H9 (cell line): ENCODE measurements around the gene BMERB1. TPM values are rescaled to one million over a fixed set of nuclear protein-coding genes. Genes with fewer than 3 reads are reported as not detected.

Experiments
- DNase-seq: peaks from one replicate; pipeline ENCODE4 v3.0.0-alpha.2; 2017
- H2AFZ ChIP-seq: one replicate; pipeline ENCODE4 v1.6.1; 2013; ENCODE audit warnings: mild to moderate bottlenecking, low read length, control low read depth, moderate library complexity
- H2AK5ac ChIP-seq: 2 replicates; pipeline ENCODE4 v1.6.1; 2013; ENCODE audit warnings: low read length, control low read depth, mixed read lengths; ENCODE audit not compliant: insufficient read length
- H2BK120ac ChIP-seq: one replicate; pipeline ENCODE4 v1.6.1; 2013; ENCODE audit warnings: low read depth, mild to moderate bottlenecking, low read length, control low read depth, inconsistent platforms; ENCODE audit not compliant: poor library complexity, severe bottlenecking
- H2BK12ac ChIP-seq: 2 replicates; pipeline ENCODE4 v1.6.1; 2013; ENCODE audit warnings: low read length, control low read depth, mixed read lengths, low read depth; ENCODE audit not compliant: insufficient read length
- H2BK15ac ChIP-seq: 2 replicates; pipeline ENCODE4 v1.6.1; 2013; ENCODE audit warnings: low read depth, low read length, control low read depth
- H2BK20ac ChIP-seq: one replicate; pipeline ENCODE4 v1.6.1; 2013; ENCODE audit warnings: low read depth, mild to moderate bottlenecking, low read length, control low read depth, inconsistent platforms; ENCODE audit not compliant: poor library complexity, severe bottlenecking
- H2BK5ac ChIP-seq: 2 replicates; pipeline ENCODE4 v1.6.1; 2013; ENCODE audit warnings: low read length, control low read depth, mixed read lengths; ENCODE audit not compliant: insufficient read length
- H3K14ac ChIP-seq: 2 replicates; pipeline ENCODE4 v1.6.1; 2013; ENCODE audit warnings: low read length, control low read depth; ENCODE audit not compliant: insufficient read depth
- H3K18ac ChIP-seq: 2 replicates; pipeline ENCODE4 v1.6.1; 2013; ENCODE audit warnings: low read depth, mild to moderate bottlenecking, mixed read lengths, low read length, control low read depth; ENCODE audit not compliant: insufficient read length
- H3K23ac ChIP-seq: 2 replicates; pipeline ENCODE4 v1.6.1; 2013; ENCODE audit warnings: low read length, control low read depth, mixed read lengths, low read depth; ENCODE audit not compliant: insufficient read length
- H3K23me2 ChIP-seq: 2 replicates; pipeline ENCODE4 v1.6.1; 2013; ENCODE audit warnings: low read depth, mild to moderate bottlenecking, mixed read lengths, low read length, control low read depth; ENCODE audit not compliant: insufficient read length, poor library complexity, severe bottlenecking
- H3K27ac ChIP-seq: 2 replicates; pipeline ENCODE4 v1.5.1; 2013; ENCODE audit warnings: low read length, control low read depth, mixed read lengths, low read depth; ENCODE audit not compliant: insufficient read length
- H3K27me3 ChIP-seq: 2 replicates; pipeline ENCODE4 v1.6.1; 2013; ENCODE audit warnings: low read length, control low read depth, inconsistent platforms; ENCODE audit not compliant: insufficient read depth
- H3K4ac ChIP-seq: 2 replicates; pipeline ENCODE4 v1.6.1; 2013; ENCODE audit warnings: low read depth, mild to moderate bottlenecking, control low read depth, inconsistent platforms, low read length, moderate library complexity
- H3K4me1 ChIP-seq: 2 replicates; pipeline ENCODE4 v1.6.1; 2013; ENCODE audit warnings: low read length, control low read depth, inconsistent platforms; ENCODE audit not compliant: insufficient read depth
- H3K4me2 ChIP-seq: 2 replicates; pipeline ENCODE4 v1.6.1; 2013; ENCODE audit warnings: low read length, control low read depth, mixed read lengths; ENCODE audit not compliant: insufficient read length, insufficient read depth
- H3K56ac ChIP-seq: 2 replicates; pipeline ENCODE4 v1.6.1; 2013; ENCODE audit warnings: low read depth, mild to moderate bottlenecking, mixed read lengths, low read length, control low read depth; ENCODE audit not compliant: insufficient read length
- H3K79me1 ChIP-seq: 2 replicates; pipeline ENCODE4 v1.6.1; 2013; ENCODE audit warnings: low read depth, mild to moderate bottlenecking, moderate library complexity, low read length, control low read depth, inconsistent platforms; ENCODE audit not compliant: insufficient read depth, poor library complexity, severe bottlenecking
- H3K79me2 ChIP-seq: 2 replicates; pipeline ENCODE4 v1.6.1; 2013; ENCODE audit warnings: low read length, control low read depth, inconsistent platforms; ENCODE audit not compliant: insufficient read depth
- H3K9ac ChIP-seq: 2 replicates; pipeline ENCODE4 v1.6.1; 2013; ENCODE audit warnings: low read length, control low read depth, mixed read lengths; ENCODE audit not compliant: insufficient read length; ENCODE audit errors: extremely low read depth
- H3K9me3 ChIP-seq: one replicate; pipeline ENCODE4 v1.6.1; 2013; ENCODE audit warnings: low read depth, low read length, inconsistent platforms; ENCODE audit not compliant: control insufficient read depth
- H3T11ph ChIP-seq: one replicate; pipeline ENCODE4 v1.6.1; 2013; ENCODE audit warnings: mild to moderate bottlenecking, low read length, control low read depth, inconsistent platforms
- H4K20me1 ChIP-seq: one replicate; pipeline ENCODE4 v1.6.1; 2013; ENCODE audit not compliant: control insufficient read depth, insufficient read length, insufficient read depth
- H4K5ac ChIP-seq: 2 replicates; pipeline ENCODE4 v1.6.1; 2013; ENCODE audit warnings: low read depth, mild to moderate bottlenecking, mixed read lengths, low read length, control low read depth; ENCODE audit not compliant: insufficient read length
- H4K8ac ChIP-seq: replicated peaks from 2 replicates; pipeline ENCODE4 v1.6.1; 2013; ENCODE audit warnings: low read length, control low read depth, mixed read lengths, low read depth; ENCODE audit not compliant: insufficient read length
- H4K91ac ChIP-seq: 2 replicates; pipeline ENCODE4 v1.6.1; 2013; ENCODE audit warnings: low read depth, mild to moderate bottlenecking, moderate library complexity, mixed read lengths, low read length, control low read depth; ENCODE audit not compliant: insufficient read length
- H3K27ac Mint-ChIP-seq, 3 experiments: 2 replicates in 2 of 3; 3 replicates in 1 of 3; pipeline ENCODE4 v1.8.0; 2020 to 2021; ENCODE audit warnings: mixed read lengths in 3 of 3, mild to moderate bottlenecking in 1 of 3, moderate library complexity in 1 of 3
- H3K27me3 Mint-ChIP-seq: 2 replicates; pipeline ENCODE4 v1.8.0; 2021; ENCODE audit warnings: low read depth, mild to moderate bottlenecking, moderate library complexity, mixed read lengths
- H3K36me3 Mint-ChIP-seq, 3 experiments: 2 replicates in 2 of 3; 3 replicates in 1 of 3; pipeline ENCODE4 v1.8.0; 2020 to 2021; ENCODE audit warnings: low read depth in 3 of 3, mixed read lengths in 3 of 3; ENCODE audit not compliant: insufficient read depth in 1 of 3
- H3K4me1 Mint-ChIP-seq, 2 experiments: 2 replicates each; pipeline ENCODE4 v1.8.0; 2020; ENCODE audit warnings: mixed read lengths in 2 of 2
- H3K4me3 Mint-ChIP-seq, 2 experiments: 2 replicates in 1 of 2; 3 replicates in 1 of 2; pipeline ENCODE4 v1.8.0; 2020 to 2021; ENCODE audit warnings: mild to moderate bottlenecking in 2 of 2, mixed read lengths in 2 of 2, moderate library complexity in 1 of 2
- H3K9me3 Mint-ChIP-seq, 2 experiments: 2 replicates in 1 of 2; 3 replicates in 1 of 2; pipeline ENCODE4 v1.8.0; 2020; ENCODE audit warnings: mild to moderate bottlenecking in 2 of 2, mixed read lengths in 2 of 2, moderate library complexity in 1 of 2
- CTCF ChIP-seq: fragments of 200-600 bp; sonication (generic); conservative IDR thresholded peaks from 3 replicates; pipeline ENCODE4 v1.8.0; 2021; ENCODE audit warnings: antibody characterized with exemption, mild to moderate bottlenecking
- WGBS: extraction: QIAGEN DNeasy Blood & Tissue Kit; methylation state at CpG from one replicate; pipeline ENCODE4 v1.1.7; 2013; ENCODE audit warnings: missing lambda C conversion rate, low lambda C conversion rate, mixed read lengths; ENCODE audit not compliant: insufficient read length; ENCODE audit errors: extremely low coverage; 5-methylcytosine and 5-hydroxymethylcytosine counted together
- total RNA-seq: library from RNA; stranded (reverse); gene quantifications from 2 replicates; pipeline ENCODE4 v1.2.1, GENCODE V29; 2021

Gene BMERB1
- total RNA-seq, 1 experiment from 2014 or later = 19.5 TPM

- no peak overlapping the region for H3T11ph ChIP-seq
- no peak overlapping the region for H2AFZ ChIP-seq
- H2BK5ac ChIP-seq = no peak overlapping the region
- Mint-ChIP-seq H3K4me3 (no peak overlapping the region), H3K36me3 (no peaks in the 10 kb centered on the region), H3K9me3 (no peaks in the 10 kb centered on the region), H3K4me1 (peaks cover 8% of the 10 kb centered on the region in 2 experiments; a peak in 1 of 4 replicates), H3K27me3 (no peaks in the 10 kb centered on the region), H3K27ac (no peak overlapping the region; a peak in 1 of 7 replicates)
- H4K8ac ChIP-seq = no peak overlapping the region
- TF ChIP-seq CTCF = no peak
- no peak overlapping the region for H3K23ac ChIP-seq
- H3K14ac ChIP-seq = no peak overlapping the region
- no peak overlapping the region for H3K18ac ChIP-seq
- no peak overlapping the region; the same call in 1 of the 2 replicates for H2BK15ac ChIP-seq
- no peak overlapping the region for H4K91ac ChIP-seq
- no peak overlapping the region for H2AK5ac ChIP-seq
- H3K4ac ChIP-seq = no peak overlapping the region
- no peak overlapping the region for H3K9ac ChIP-seq
- H2BK20ac ChIP-seq = no peak overlapping the region
- H3K4me2 ChIP-seq = no peak overlapping the region
- H3K79me2 ChIP-seq = no peaks in the 10 kb centered on the region
- H3K56ac ChIP-seq = no peak overlapping the region
- no peaks in the 10 kb centered on the region for H3K79me1 ChIP-seq
- H2BK120ac ChIP-seq = no peak overlapping the region
- DNase-seq = no peak
- H2BK12ac ChIP-seq = no peak overlapping the region
- H3K27me3 ChIP-seq = no peaks in the 10 kb centered on the region
- no peaks in the 10 kb centered on the region for H4K20me1 ChIP-seq
- H3K23me2 ChIP-seq = no peaks in the 10 kb centered on the region
- no peak overlapping the region for H4K5ac ChIP-seq
- no peaks in the 10 kb centered on the region for H3K9me3 ChIP-seq
- no peak overlapping the region for H3K27ac ChIP-seq
- no peaks in the 10 kb centered on the region for H3K4me1 ChIP-seq
- WGBS = no CpG with 5 or more reads among the region's 12 CpGs
Observed at GRCh38 chr16:15487336-15488284, 53.2 kb downstream of the BMERB1 start.
